GM23248 (cell line): ENCODE data around the gene KCNQ4. TPM values are rescaled to one million over a fixed set of nuclear protein-coding genes. Genes with fewer than 3 reads are reported as not detected.

Experiments used
- DNase-seq: peaks from one replicate; pipeline ENCODE4 v3.0.0-alpha.2; 2015
- H2AFZ ChIP-seq: fragments of 200-600 bp; sonication (generic); 2 replicates; pipeline ENCODE4 v1.6.1; 2016; ENCODE audit warnings: antibody characterized with exemption
- H3F3A ChIP-seq: fragments of 200-600 bp; sonication (generic); 2 replicates; pipeline ENCODE4 v1.6.1; 2016; ENCODE audit warnings: mild to moderate bottlenecking, antibody characterized with exemption, mixed run types; ENCODE audit not compliant: insufficient read depth
- H3K27ac ChIP-seq: fragments of 200-600 bp; sonication (generic); 2 replicates; pipeline ENCODE4 v1.5.1; 2016; ENCODE audit warnings: mild to moderate bottlenecking
- H3K27me3 ChIP-seq: fragments of 200-600 bp; sonication (generic); replicated peaks from 2 replicates; pipeline ENCODE4 v1.6.1; 2016; ENCODE audit warnings: mild to moderate bottlenecking; ENCODE audit not compliant: insufficient read depth
- H3K36me3 ChIP-seq: fragments of 200-600 bp; sonication (generic); 2 replicates; pipeline ENCODE4 v1.6.1; 2016; ENCODE audit warnings: low read depth, mild to moderate bottlenecking
- H3K4me1 ChIP-seq: fragments of 200-600 bp; sonication (generic); 2 replicates; pipeline ENCODE4 v1.6.1; 2016; ENCODE audit warnings: mild to moderate bottlenecking; ENCODE audit not compliant: insufficient read depth
- H3K4me2 ChIP-seq: fragments of 200-600 bp; sonication (generic); one replicate; pipeline ENCODE4 v1.6.1; 2016; ENCODE audit warnings: mild to moderate bottlenecking; ENCODE audit not compliant: unreplicated experiment
- H3K4me3 ChIP-seq: fragments of 200-600 bp; sonication (generic); 2 replicates; pipeline ENCODE4 v1.5.1; 2016; ENCODE audit warnings: mild to moderate bottlenecking
- H3K79me2 ChIP-seq: fragments of 200-600 bp; sonication (generic); 2 replicates; pipeline ENCODE4 v1.6.1; 2016; ENCODE audit warnings: mild to moderate bottlenecking; ENCODE audit not compliant: insufficient read depth
- H3K9ac ChIP-seq: fragments of 200-600 bp; sonication (generic); 2 replicates; pipeline ENCODE4 v1.6.1; 2016; ENCODE audit warnings: mild to moderate bottlenecking
- H3K9me2 ChIP-seq: fragments of 200-600 bp; sonication (generic); 2 replicates; pipeline ENCODE4 v1.6.1; 2016; ENCODE audit warnings: mixed run types, mild to moderate bottlenecking, moderate library complexity; ENCODE audit not compliant: insufficient read depth
- H3K9me3 ChIP-seq: fragments of 200-600 bp; sonication (generic); one replicate; pipeline ENCODE4 v1.6.1; 2017; ENCODE audit warnings: low read depth
- H4K20me1 ChIP-seq: fragments of 200-600 bp; sonication (generic); 2 replicates; pipeline ENCODE4 v1.6.0; 2016; ENCODE audit not compliant: insufficient read depth
- EZH2 ChIP-seq: fragments of 200-600 bp; sonication (generic); IDR thresholded peaks from 2 replicates; pipeline ENCODE4 v1.6.1; 2018; ENCODE audit warnings: antibody characterized with exemption, mild to moderate bottlenecking; ENCODE audit not compliant: insufficient read depth, poor library complexity, severe bottlenecking
- EZH2phosphoT487 ChIP-seq: fragments of 200-600 bp; sonication (generic); IDR thresholded peaks from 2 replicates; pipeline ENCODE4 v1.6.1; 2018; ENCODE audit warnings: antibody characterized with exemption, moderate library complexity, mild to moderate bottlenecking, low read depth; ENCODE audit not compliant: insufficient read depth
- WGBS, 2 experiments: methylation state at CpG; one replicate each; pipeline ENCODE4 v1.1.6; 2015 to 2017; ENCODE audit warnings: low lambda C conversion rate in 2 of 2, low coverage in 1 of 2; ENCODE audit errors: missing lambda C conversion rate in 2 of 2; 5-methylcytosine and 5-hydroxymethylcytosine counted together
- in situ Hi-C: fragments of 300-500 bp; cut with MboI; formaldehyde crosslinking; loops from 2 replicates; pipeline ENCODE4 v1.15.0; 2020
- polyA plus RNA-seq: library from polyadenylated mRNA; unstranded; fragments of >200 nt; fragmentation: Nextera tagmentation; extraction: Ambion mirVana; gene quantifications from 2 replicates; pipeline ENCODE4 v1.2.1, GENCODE V29; 2016
- total RNA-seq: library from RNA; depleted of rRNA; stranded (reverse); fragments of >200 nt; shearing (Covaris generic); gene quantifications from 2 replicates; pipeline ENCODE4 v1.2.3, GENCODE V29; 2014

Gene KCNQ4
- total and polyA plus RNA-seq, 2 experiments from 2014 or later: not detected

DNA sequence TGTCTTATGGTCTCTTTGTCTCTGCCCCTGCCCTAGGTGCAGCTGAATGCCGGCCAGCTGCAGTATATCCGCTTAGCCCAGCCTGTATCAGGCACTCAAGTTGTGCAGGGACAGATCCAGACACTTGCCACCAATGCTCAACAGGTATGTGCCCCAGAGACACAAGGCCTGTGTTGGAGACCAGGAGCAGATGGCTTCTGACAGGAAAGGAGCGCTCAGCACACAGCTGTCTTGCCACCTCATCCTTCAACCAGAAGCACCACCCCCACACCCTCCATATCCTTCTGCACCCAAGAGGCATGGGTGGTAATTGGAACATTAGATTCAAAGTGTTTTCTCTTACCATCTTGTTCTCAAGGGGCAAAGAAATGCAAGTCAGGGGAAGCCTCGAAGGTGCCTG is 17.0 kb upstream of the KCNQ4 start:
- H3K27me3 ChIP-seq: no peaks in the 10 kb centered on the region
- no peak overlapping the region for H3K9ac ChIP-seq
- H3K79me2 ChIP-seq: no peaks in the 10 kb centered on the region
- no peaks in the 10 kb centered on the region for H4K20me1 ChIP-seq
- no peaks in the 10 kb centered on the region for H3K9me3 ChIP-seq
- no peaks in the 10 kb centered on the region for H3F3A ChIP-seq
- no peaks in the 10 kb centered on the region for H3K4me1 ChIP-seq
- H3K4me3 ChIP-seq: no peak overlapping the region
- 0 out of 2 replicates have a peak, but pooled peaks cover 17% of the 10 kb centered on the region for H3K36me3 ChIP-seq
- no peak for DNase-seq
- in situ Hi-C loops: no loop called here
- H2AFZ ChIP-seq: no peak overlapping the region
- TF ChIP-seq EZH2phosphoT487 (no peak), EZH2 (no peak)
- no peak overlapping the region for H3K4me2 ChIP-seq
- WGBS, 2 experiments: 96 to 99% methylated on average over 4 of the region's 4 CpGs
- H3K27ac ChIP-seq: no peak overlapping the region
- H3K9me2 ChIP-seq: no peaks in the 10 kb centered on the region

DNA sequence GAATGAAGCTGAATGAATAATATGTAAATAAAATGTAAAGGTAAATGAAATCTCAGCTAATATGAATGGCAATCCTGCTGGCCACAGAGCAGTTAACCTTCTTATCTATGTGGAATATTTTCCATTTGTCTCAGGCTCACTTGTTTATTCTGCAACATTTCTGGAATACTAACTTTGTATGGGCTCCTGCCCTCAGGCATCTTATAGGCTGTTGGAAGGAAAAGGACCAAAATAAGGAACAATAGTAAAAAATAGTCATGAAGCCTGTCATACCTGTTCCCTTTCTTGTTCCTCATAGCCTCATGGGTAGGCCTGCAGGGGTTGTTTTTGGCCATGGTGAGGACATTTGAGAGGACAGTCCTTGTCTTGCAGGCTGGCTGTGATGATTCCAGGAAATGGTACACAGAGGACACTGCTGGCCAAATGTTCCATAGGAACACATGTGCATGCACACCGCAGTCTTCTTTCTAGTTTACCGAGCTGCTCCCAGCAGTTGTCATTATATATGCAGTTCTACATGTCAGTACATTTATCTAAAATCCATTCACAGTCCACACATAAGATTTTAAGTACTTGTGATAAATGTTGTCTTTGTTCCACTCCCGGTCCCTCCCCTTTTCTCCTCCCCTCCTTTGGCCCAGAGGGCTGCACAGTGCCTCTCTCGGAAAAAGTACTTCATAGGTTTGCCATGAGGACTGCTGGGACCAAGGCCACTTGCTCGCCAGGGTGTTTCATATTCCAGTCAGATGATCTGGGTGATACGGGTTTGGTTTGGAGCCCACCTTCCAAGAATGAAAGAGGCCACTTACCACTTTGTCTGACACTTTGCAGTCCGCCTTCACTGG is 15.2 kb upstream of the KCNQ4 start:
- Histone ChIP-seq H2AFZ (no peak overlapping the region), H3K4me2 (no peak overlapping the region), H3K4me3 (no peak overlapping the region), H3K27ac (no peak overlapping the region), H4K20me1 (no peaks in the 10 kb centered on the region), H3K9me2 (no peaks in the 10 kb centered on the region), H3K27me3 (no peaks in the 10 kb centered on the region), H3K4me1 (no peaks in the 10 kb centered on the region), H3K9ac (no peak overlapping the region), H3K9me3 (no peaks in the 10 kb centered on the region), H3F3A (no peaks in the 10 kb centered on the region), H3K36me3 (0 out of 2 replicates have a peak, but pooled peaks cover 17% of the 10 kb centered on the region), H3K79me2 (no peaks in the 10 kb centered on the region)
- TF ChIP-seq EZH2phosphoT487: no peak
- TF ChIP-seq EZH2: no peak
- no peak for DNase-seq
- in situ Hi-C loops: no loop called here
- 83 to 85% methylated on average over 7 of the region's 7 CpGs for WGBS, 2 experiments

DNA sequence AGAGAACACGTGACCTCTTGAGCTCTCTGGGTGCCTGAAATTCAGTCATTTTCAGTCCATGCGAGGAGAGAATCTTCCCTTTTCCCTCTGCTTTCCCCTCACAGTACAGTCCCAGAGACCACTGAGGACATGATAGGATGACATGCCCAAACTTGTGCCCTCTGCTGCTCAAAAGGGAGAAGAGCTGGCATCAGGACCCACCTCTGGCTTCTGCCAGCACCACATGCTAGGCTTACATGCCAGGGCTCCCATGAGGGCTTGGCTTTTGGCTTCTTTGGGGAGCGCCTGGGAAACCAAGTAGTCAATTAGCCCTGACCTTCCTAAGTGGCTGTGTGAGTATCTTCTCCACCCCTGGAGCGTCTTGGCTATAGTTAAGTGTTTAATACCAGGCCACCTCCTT is 13.8 kb upstream of the KCNQ4 start:
- Histone ChIP-seq H4K20me1 (no peaks in the 10 kb centered on the region), H3K4me3 (no peak overlapping the region), H3K9me3 (no peaks in the 10 kb centered on the region), H3K27me3 (no peaks in the 10 kb centered on the region), H2AFZ (no peak overlapping the region), H3F3A (no peaks in the 10 kb centered on the region), H3K9ac (no peak overlapping the region), H3K9me2 (no peaks in the 10 kb centered on the region), H3K36me3 (0 out of 2 replicates have a peak, but pooled peaks cover 8% of the 10 kb centered on the region), H3K4me2 (no peak overlapping the region), H3K27ac (no peak overlapping the region), H3K79me2 (no peaks in the 10 kb centered on the region), H3K4me1 (no peaks in the 10 kb centered on the region)
- TF ChIP-seq EZH2phosphoT487 (no peak), EZH2 (no peak)
- WGBS, 2 experiments: 93 to 95% methylated on average over 4 of the region's 4 CpGs
- peak; percentile 10 for DNase-seq
- in situ Hi-C loops: no loop called here

DNA sequence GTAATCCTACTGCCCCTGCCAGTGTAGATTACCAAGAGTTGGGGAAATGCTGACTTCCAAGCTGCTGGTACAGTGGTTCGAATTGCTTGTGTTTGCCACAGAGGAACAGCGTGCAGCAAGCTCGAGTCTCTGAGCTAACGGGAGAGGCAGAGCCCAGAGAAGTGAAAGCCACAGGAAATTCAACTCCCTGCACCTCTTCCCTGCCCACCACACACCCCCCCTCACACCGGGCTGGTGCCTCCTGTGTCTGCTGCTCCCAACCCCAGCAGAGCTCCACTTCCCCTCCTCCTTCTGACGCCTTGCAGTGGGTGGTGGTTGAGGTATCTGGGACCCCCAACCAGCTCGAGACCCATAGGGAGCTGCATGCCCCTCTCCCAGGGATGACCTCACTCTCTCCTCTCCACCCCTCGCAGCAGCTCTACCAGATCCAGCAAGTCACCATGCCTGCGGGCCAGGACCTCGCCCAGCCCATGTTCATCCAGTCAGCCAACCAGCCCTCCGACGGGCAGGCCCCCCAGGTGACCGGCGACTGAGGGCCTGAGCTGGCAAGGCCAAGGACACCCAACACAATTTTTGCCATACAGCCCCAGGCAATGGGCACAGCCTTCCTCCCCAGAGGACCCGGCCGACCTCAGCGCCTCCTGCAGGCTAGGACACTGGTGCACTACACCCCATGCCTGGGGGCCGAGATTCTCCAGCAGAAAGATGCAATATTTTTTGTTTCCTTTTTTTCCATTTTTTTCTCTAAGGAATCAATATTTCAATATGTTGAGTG is 13.1 kb upstream of the KCNQ4 start:
- TF ChIP-seq EZH2: no peak
- no peak for TF ChIP-seq EZH2phosphoT487
- Histone ChIP-seq H3K9me2 (no peaks in the 10 kb centered on the region), H3K4me3 (no peak overlapping the region), H3K27me3 (no peaks in the 10 kb centered on the region), H3K4me1 (no peaks in the 10 kb centered on the region), H3K79me2 (no peaks in the 10 kb centered on the region), H3K27ac (no peak overlapping the region), H3K4me2 (no peak overlapping the region), H3K9me3 (no peaks in the 10 kb centered on the region), H3F3A (no peaks in the 10 kb centered on the region), H2AFZ (no peak overlapping the region), H3K36me3 (0 out of 2 replicates have a peak, but pooled peaks cover 8% of the 10 kb centered on the region), H4K20me1 (no peaks in the 10 kb centered on the region), H3K9ac (no peak overlapping the region)
- DNase-seq: no peak
- 89 to 90% methylated on average over 17 to 18 of the region's 18 CpGs for WGBS, 2 experiments
- in situ Hi-C loops: no loop called here
